ACHN (cell line): Measurements from ENCODE around the gene SLC16A4.

Source experiments
- DNase-seq: peaks from one replicate; pipeline ENCODE4 v3.0.0-alpha.2; 2015
- in situ Hi-C: cut with HindIII; loops from 2 replicates; pipeline ENCODE4 v1.10.0; 2017; ENCODE audit warnings: low sequenced_read_pairs, low pct_ligation_motif_present, low pct_unique_long_range_greater_than_20kb

Gene SLC16A4

GRCh38 chr1:110339407-110340206, 51.2 kb downstream of the SLC16A4 start:
- in situ Hi-C loops: no loop called here
- peak; percentile 77 for DNase-seq

DNA sequence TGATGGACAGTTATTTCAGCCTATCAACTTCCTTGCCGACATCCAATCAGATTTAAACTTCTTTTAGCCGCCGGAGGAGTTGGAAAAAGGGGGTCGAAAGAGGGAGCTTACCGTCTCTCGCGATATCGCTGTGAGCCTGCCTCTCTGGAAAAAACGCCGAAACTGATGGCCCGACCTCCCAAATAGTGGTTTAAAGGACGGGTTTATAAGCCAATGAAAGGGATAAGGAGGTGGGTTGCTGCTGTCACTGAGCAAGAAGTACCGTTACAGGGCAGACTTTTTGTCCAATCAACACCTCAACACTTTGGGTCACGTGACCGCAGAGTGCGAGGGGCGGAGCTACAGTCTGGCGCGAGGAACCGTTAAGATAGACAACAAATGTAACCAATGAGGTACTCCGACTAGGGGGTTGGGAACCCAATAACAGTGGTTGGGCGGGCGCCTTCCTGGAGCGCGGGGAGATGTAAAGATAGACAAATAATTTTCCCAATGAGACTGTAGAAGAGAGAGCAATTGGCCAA, 51.9 kb downstream of the SLC16A4 start, which contains the start of gene RBM15:
Gene RBM15, plus strand, starts transcription at position 492 of the 521 bp plus-strand sequence. Its CDS starts 29 bp downstream, at position 521.
- DNase-seq: peak; percentile 99
- in situ Hi-C loops: no loop called here

- peak; percentile 89 for DNase-seq
- in situ Hi-C loops: no loop called here
Measured at GRCh38 chr1:110338309-110338885, 52.4 kb downstream of the SLC16A4 start.

- in situ Hi-C loops: no loop called here
- DNase-seq: peak; percentile 42
Measured at GRCh38 chr1:110337704-110338308, 53.0 kb downstream of the SLC16A4 start.

- DNase-seq: peak; percentile 11
- in situ Hi-C loops: no loop called here
Measured at GRCh38 chr1:110336300-110337039, 54.4 kb downstream of the SLC16A4 start.

GRCh38 chr1:110335265-110335664, 55.6 kb downstream of the SLC16A4 start:
- no peak for DNase-seq
- in situ Hi-C loops: no loop called here

DNA sequence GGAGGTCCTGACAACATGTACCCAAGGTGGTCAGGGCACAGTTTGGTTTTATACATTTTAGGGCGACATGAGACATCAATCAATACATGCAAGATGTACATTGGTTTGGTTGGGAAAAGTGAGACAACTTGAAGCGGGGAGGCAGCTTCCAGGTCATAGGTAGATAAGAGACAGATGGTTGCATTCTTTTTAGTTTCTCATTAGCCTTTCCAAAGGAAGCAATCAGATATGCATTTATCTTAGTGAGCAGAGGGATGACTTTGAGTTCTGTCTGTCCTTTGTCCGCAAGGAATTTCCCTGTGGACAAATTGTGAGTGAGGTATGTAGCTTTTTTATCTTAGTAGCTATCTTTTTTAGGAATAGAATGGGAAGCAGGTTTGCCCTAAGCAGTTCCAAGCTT, 62.1 kb downstream of the SLC16A4 start:
- in situ Hi-C loops: no loop called here
- no peak for DNase-seq

DNA sequence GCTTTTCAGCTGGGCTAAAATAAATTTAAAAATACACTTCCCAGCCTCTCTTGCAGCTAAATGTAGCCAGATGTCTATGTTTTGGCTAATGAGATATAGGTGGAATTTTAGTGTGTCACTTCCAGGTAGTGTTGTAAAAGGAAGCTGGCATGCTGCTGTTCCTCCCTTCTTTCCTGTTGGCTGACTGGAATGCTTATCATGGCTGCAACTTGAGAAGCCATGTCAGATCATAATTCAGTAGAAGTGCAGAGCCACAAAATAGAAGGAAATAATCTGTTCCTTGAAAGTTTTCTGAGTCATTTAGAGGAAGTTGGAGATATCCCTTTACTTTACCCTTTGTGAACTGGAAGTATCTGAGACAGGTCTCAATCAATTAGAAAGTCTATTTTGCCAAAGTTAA, 62.6 kb downstream of the SLC16A4 start:
- no peak for DNase-seq
- in situ Hi-C loops: no loop called here

GRCh38 chr1:110326826-110327225, 64.0 kb downstream of the SLC16A4 start:
- no peak for DNase-seq
- in situ Hi-C loops: no loop called here

GRCh38 chr1:110324667-110325066, 66.2 kb downstream of the SLC16A4 start:
- DNase-seq: no peak
- in situ Hi-C loops: loop anchor here (25.0 kb wide), 1 partner anchor 112 kb away; the partner anchor contains the start of gene KCNC4

DNA sequence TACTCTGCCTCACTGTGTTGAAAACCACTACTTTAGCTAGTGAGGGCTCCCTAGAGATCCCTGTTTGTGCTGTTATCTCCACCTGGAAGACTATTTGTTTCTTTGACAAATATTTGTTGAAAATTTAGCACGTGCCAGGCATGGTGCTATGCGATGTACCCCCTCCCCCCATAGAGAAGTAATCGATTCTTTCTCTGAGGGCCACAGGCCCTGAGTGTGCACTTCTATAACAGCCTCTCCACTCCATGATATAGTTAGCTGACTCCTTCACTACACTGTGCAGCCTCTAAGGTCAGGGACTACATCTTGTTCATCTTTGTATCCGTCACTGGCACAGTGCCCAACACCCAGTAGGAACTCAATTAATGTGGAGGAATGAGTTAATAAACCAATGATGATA, 69.0 kb downstream of the SLC16A4 start:
- in situ Hi-C loops: loop anchor here (25.0 kb wide), 1 partner anchor 110 kb away; the partner anchor contains the start of gene KCNC4

DNA sequence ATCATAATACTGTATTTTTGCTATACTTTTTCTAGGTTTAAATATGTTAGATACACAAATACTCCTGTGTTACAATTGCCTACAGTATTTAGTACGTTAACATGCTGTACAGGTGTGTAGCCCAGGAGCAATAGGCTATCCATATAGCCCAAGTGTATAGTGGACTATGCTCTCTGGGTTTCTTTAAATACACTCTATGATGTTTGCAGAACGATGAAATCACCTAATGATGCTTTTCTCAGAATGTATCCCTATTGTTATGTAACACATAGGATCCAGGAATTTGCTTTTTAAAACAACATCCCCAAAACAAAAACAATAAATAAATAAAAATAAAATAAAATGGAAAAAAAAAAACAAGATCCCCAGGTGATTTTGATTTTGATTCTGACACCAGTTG, 69.8 kb downstream of the SLC16A4 start:
- in situ Hi-C loops: loop anchor here (25.0 kb wide), 1 partner anchor 109 kb away; the partner anchor contains the start of gene KCNC4
- DNase-seq: no peak

More for the DNA sequence above, 69.0 kb downstream of the SLC16A4 start:
- no peak for DNase-seq

GRCh38 chr1:110320168-110320518, 70.7 kb downstream of the SLC16A4 start:
- in situ Hi-C loops: loop anchor here (25.0 kb wide), 1 partner anchor 108 kb away; the partner anchor contains the start of gene KCNC4

GRCh38 chr1:110319332-110320167, 71.3 kb downstream of the SLC16A4 start:
- in situ Hi-C loops: loop anchor here (25.0 kb wide), 1 partner anchor 107 kb away; the partner anchor contains the start of gene KCNC4

More at GRCh38 chr1:110320168-110320518, 70.7 kb downstream of the SLC16A4 start:
- DNase-seq: no peak

GRCh38 chr1:110318046-110318445, 72.8 kb downstream of the SLC16A4 start:
- no peak for DNase-seq
- in situ Hi-C loops: loop anchor here (25.0 kb wide), 1 partner anchor 106 kb away; the partner anchor contains the start of gene KCNC4

More at GRCh38 chr1:110319332-110320167, 71.3 kb downstream of the SLC16A4 start:
- no peak for DNase-seq

DNA sequence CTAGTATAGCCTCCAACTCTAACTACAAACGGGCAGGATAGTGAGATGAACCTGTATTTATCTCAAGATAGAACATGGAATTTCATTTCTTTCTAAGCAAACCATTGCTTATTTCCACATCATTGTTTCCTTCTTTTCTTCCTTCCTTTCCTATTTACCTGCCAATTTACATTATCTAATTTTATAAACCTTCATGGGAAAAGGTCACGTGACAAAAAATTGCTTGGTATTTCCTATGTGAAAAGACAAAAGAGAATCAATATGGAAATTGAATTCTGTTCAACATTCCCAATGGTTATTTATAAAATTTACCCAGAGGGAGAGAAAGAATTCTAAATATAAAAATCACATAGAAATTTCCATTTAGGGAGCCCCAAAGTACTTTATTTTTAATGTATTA, 74.1 kb downstream of the SLC16A4 start:
- in situ Hi-C loops: loop anchor here (25.0 kb wide), 1 partner anchor 104 kb away; the partner anchor contains the start of gene KCNC4

More for the DNA sequence above, 74.1 kb downstream of the SLC16A4 start:
- no peak for DNase-seq
